HG03025 (cell line): ENCODE measurements around the gene DPEP3.
"Not testable (repeated sequence)": the region's sequence is repeated elsewhere in the genome, so short reads cannot be mapped to it uniquely, and the experiment has no call there.

ENCODE experiments used
- ATAC-seq: cut with Tn5 transposase; IDR thresholded peaks from one replicate; pipeline ENCODE4 v1.9.1; 2021; ENCODE audit warnings: mild to moderate bottlenecking, moderate library complexity; ENCODE audit not compliant: unreplicated experiment, low FRiP score

DPEP3 gene

GRCh38 chr16:67994040-67994408 lies 13.7 kb upstream of the DPEP3 start:
- ATAC-seq = not testable (repeated sequence)

- ATAC-seq = peak; percentile 65
Measured at GRCh38 chr16:67993207-67994039, 13.1 kb upstream of the DPEP3 start.

- ATAC-seq = no peak
Measured at GRCh38 chr16:67992661-67993206, 12.4 kb upstream of the DPEP3 start.

GRCh38 chr16:67990018-67990386 lies 9.7 kb upstream of the DPEP3 start:
- ATAC-seq = no peak

GRCh38 chr16:67989322-67990017 lies 9.2 kb upstream of the DPEP3 start:
- no peak for ATAC-seq

- no peak for ATAC-seq
Measured at GRCh38 chr16:67988675-67989074, 8.4 kb upstream of the DPEP3 start.

GRCh38 chr16:67987460-67988160 lies 7.3 kb upstream of the DPEP3 start:
- no peak for ATAC-seq

GRCh38 chr16:67986949-67987348 lies 6.7 kb upstream of the DPEP3 start:
- ATAC-seq = no peak

GRCh38 chr16:67982011-67982696 lies 1.9 kb upstream of the DPEP3 start:
- ATAC-seq = no peak

- no peak for ATAC-seq
Measured at GRCh38 chr16:67977469-67978227, 2.7 kb downstream of the DPEP3 start.

GRCh38 chr16:67977005-67977404 lies 3.3 kb downstream of the DPEP3 start:
- no peak for ATAC-seq

- ATAC-seq = no peak
Measured at GRCh38 chr16:67976205-67976604, 4.1 kb downstream of the DPEP3 start.

GRCh38 chr16:67975321-67976105 lies 4.8 kb downstream of the DPEP3 start:
- ATAC-seq = no peak

- ATAC-seq = not testable (repeated sequence)
Measured at GRCh38 chr16:67972285-67972684, 8.0 kb downstream of the DPEP3 start.

- ATAC-seq = no peak
Measured at GRCh38 chr16:67971111-67971510, 9.2 kb downstream of the DPEP3 start.

GRCh38 chr16:67969254-67970039 lies 10.9 kb downstream of the DPEP3 start:
- no peak for ATAC-seq

GRCh38 chr16:67968400-67969253 lies 11.7 kb downstream of the DPEP3 start, which contains the start of gene SLC12A4:
Gene SLC12A4 (minus strand): TSS chr16:67968637. CDS start chr16:67968553, 84 bp downstream.
- peak; percentile 62 for ATAC-seq
